Measurements from ENCODE around the gene CT47A7.
"Not testable (repeated sequence)": the region's sequence is repeated elsewhere in the genome, so short reads cannot be mapped to it uniquely, and the experiment has no call there.

Gene CT47A7

DNA sequence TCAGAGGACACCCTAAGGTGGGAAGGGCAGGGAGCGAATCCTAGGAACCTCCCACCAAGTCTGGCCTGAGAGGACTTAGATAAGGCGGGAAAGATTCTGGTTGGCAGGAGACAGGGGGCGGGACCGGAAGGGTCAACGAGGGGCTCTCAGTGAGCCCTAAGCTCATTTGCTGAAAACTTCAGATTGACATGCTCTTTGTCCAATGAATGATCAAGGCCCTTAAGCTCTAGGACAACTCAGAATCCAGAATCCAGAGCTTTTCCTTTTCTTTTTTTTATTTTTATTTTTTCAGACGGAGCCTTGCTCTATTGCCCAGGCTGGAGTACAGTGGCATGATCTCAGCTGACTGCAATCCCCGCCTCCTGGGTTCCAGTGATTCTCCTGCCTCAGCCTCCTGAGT, at the start of gene CT47A7:
Gene CT47A7, minus strand, starts transcription at position 101 of the 400 bp plus-strand sequence. CDS start 255 bp downstream, outside the sequence.
- FAIRE-seq; DNase-seq (ENCODE audit: extremely low spot score, insufficient read length, low read depth): not testable (repeated sequence)

- DNase-seq (ENCODE audit: extremely low spot score, insufficient read length, low read depth): no peak
- peak; percentile 39 for FAIRE-seq
These were observed 44.2 kb upstream of the CT47A7 start for GRCh38 chrX:121000589-121000988.

DNA sequence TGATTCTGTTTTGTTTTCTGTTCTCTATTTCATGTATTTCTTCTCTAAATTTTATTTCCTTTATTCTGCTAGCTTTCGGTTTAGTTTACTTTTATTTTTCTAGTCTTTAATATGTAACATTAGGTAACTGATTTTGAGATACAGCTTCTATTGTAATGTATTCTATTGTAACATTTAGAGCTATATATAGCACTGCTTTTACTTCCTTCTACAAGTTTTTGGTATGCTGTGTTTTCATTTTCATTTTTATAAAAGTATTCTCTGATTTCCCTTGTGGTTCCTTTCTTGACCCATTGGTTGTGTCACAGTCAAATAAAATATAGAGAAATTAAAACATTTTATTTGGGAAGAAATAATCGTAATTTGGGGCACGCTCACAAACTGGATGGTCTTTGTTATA, 43.0 kb upstream of the CT47A7 start:
- no peak for DNase-seq (ENCODE audit: extremely low spot score, insufficient read length, low read depth)
- FAIRE-seq: peak; percentile 21

- not testable (repeated sequence) for FAIRE-seq; DNase-seq (ENCODE audit: extremely low spot score, insufficient read length, low read depth)
These were observed 29.3 kb upstream of the CT47A7 start, which contains the start of gene CT47A1 for GRCh38 chrX:120985660-120986059. Gene CT47A1 (minus strand): TSS chrX:120985760. CDS start chrX:120985529, 231 bp downstream.

Measured in GM18507 (cell line).